Measurements from ENCODE around the gene DNAH11.
"Not testable (repeated sequence)": the region's sequence is repeated elsewhere in the genome, so short reads cannot be mapped to it uniquely, and the experiment has no call there.

DNAH11 gene

GRCh38 chr7:21724562-21724961 is 181.7 kb downstream of the DNAH11 start:
- no peak for TF ChIP-seq CTCF (IDR thresholded peaks at IDR 0.05; ENCODE audit: low read depth, low read length, missing control alignments)
- no peak for DNase-seq (ENCODE audit: low read depth)
- no peak overlapping the region for H3K4me3 ChIP-seq (ENCODE audit: low read depth, low read length)

- no peak overlapping the region for H3K4me3 ChIP-seq (ENCODE audit: low read depth, low read length)
- no peak for DNase-seq (ENCODE audit: low read depth)
- TF ChIP-seq CTCF (IDR thresholded peaks at IDR 0.05; ENCODE audit: low read depth, low read length, missing control alignments), result no peak
Observed at GRCh38 chr7:21730399-21730798, 187.6 kb downstream of the DNAH11 start.

GRCh38 chr7:21731977-21732376 is 189.1 kb downstream of the DNAH11 start:
- H3K4me3 ChIP-seq (ENCODE audit: low read depth, low read length), result no peak overlapping the region
- TF ChIP-seq CTCF (IDR thresholded peaks at IDR 0.05; ENCODE audit: low read depth, low read length, missing control alignments), result no peak
- no peak for DNase-seq (ENCODE audit: low read depth)

- DNase-seq (ENCODE audit: low read depth); H3K4me3 ChIP-seq (ENCODE audit: low read depth, low read length): not testable (repeated sequence)
Observed at GRCh38 chr7:21732956-21733355, 190.1 kb downstream of the DNAH11 start.

GRCh38 chr7:21733837-21734236 is 191.0 kb downstream of the DNAH11 start:
- no peak for TF ChIP-seq CTCF (IDR thresholded peaks at IDR 0.05; ENCODE audit: low read depth, low read length, missing control alignments)
- DNase-seq (ENCODE audit: low read depth), result no peak
- no peak overlapping the region for H3K4me3 ChIP-seq (ENCODE audit: low read depth, low read length)

- no peak for TF ChIP-seq CTCF (IDR thresholded peaks at IDR 0.05; ENCODE audit: low read depth, low read length, missing control alignments)
- no peak overlapping the region for H3K4me3 ChIP-seq (ENCODE audit: low read depth, low read length)
- DNase-seq (ENCODE audit: low read depth), result no peak
Observed at GRCh38 chr7:21743493-21743892, 200.7 kb downstream of the DNAH11 start.

- H3K4me3 ChIP-seq (ENCODE audit: low read depth, low read length), result no peak overlapping the region
- DNase-seq (ENCODE audit: low read depth), result no peak
- no peak for TF ChIP-seq CTCF (IDR thresholded peaks at IDR 0.05; ENCODE audit: low read depth, low read length, missing control alignments)
Observed at GRCh38 chr7:21746949-21747348, 204.1 kb downstream of the DNAH11 start.

GRCh38 chr7:21747806-21748205 is 205.0 kb downstream of the DNAH11 start:
- TF ChIP-seq CTCF (IDR thresholded peaks at IDR 0.05; ENCODE audit: low read depth, low read length, missing control alignments), result no peak
- no peak overlapping the region for H3K4me3 ChIP-seq (ENCODE audit: low read depth, low read length)
- no peak for DNase-seq (ENCODE audit: low read depth)
